Fibroblast of lung (primary cell): Measurements from ENCODE around the gene ANKRD24. TPM values are rescaled to one million over a fixed set of nuclear protein-coding genes. Genes with fewer than 3 reads are reported as not detected.

Source experiments
- DNase-seq, 2 donors: peaks; one replicate each; pipeline versions ENCODE4 v3.0.0 to v3.0.0-alpha.2; 2010; ENCODE audit warnings: low read depth in 2 of 2
- H2AFZ ChIP-seq: 2 replicates; pipeline ENCODE4 v1.5.1; 2012; ENCODE audit warnings: low read length, control low read depth, inconsistent platforms
- H3K27ac ChIP-seq: 2 replicates; pipeline ENCODE4 v1.5.1; 2011; ENCODE audit warnings: low read length, control low read depth; ENCODE audit not compliant: insufficient read depth
- H3K27me3 ChIP-seq: 2 replicates; pipeline ENCODE4 v1.5.1; 2011; ENCODE audit warnings: mild to moderate bottlenecking, low read length; ENCODE audit not compliant: control insufficient read depth, insufficient read depth
- H3K36me3 ChIP-seq: 2 replicates; pipeline ENCODE4 v1.5.1; 2011; ENCODE audit warnings: low read length; ENCODE audit not compliant: control insufficient read depth, insufficient read depth
- H3K4me1 ChIP-seq: 2 replicates; pipeline ENCODE4 v1.5.1; 2011; ENCODE audit warnings: low read length; ENCODE audit not compliant: control insufficient read depth, insufficient read depth; ENCODE audit errors: extremely low read depth
- H3K4me2 ChIP-seq: 2 replicates; pipeline ENCODE4 v1.5.1; 2011; ENCODE audit warnings: low read length, control low read depth; ENCODE audit not compliant: insufficient read depth; ENCODE audit errors: extremely low read depth
- H3K4me3 ChIP-seq, 4 experiments: fragments of 200-600 bp in 1 of 4; sonication (generic) in 1 of 4; replicated peaks in 1 of 4; 2 replicates each; pipeline ENCODE4 v1.5.1; 2011 to 2016; ENCODE audit warnings: low read length in 4 of 4, low read depth in 3 of 4, mild to moderate bottlenecking in 3 of 4, control low read depth in 2 of 4, inconsistent platforms in 1 of 4, mixed read lengths in 1 of 4; ENCODE audit not compliant: insufficient read depth in 1 of 4; ENCODE audit errors: control extremely low read depth in 1 of 4
- H3K79me2 ChIP-seq: 2 replicates; pipeline ENCODE4 v1.5.1; 2012; ENCODE audit warnings: mild to moderate bottlenecking, low read length, inconsistent platforms; ENCODE audit not compliant: control insufficient read depth, insufficient read depth
- H3K9ac ChIP-seq: 2 replicates; pipeline ENCODE4 v1.5.1; 2011; ENCODE audit warnings: mild to moderate bottlenecking, low read length, control low read depth; ENCODE audit not compliant: insufficient read depth
- H3K9me3 ChIP-seq: 2 replicates; pipeline ENCODE4 v1.5.1; 2012; ENCODE audit warnings: low read depth, low read length; ENCODE audit not compliant: control insufficient read depth, insufficient read depth
- H4K20me1 ChIP-seq: 2 replicates; pipeline ENCODE4 v1.5.1; 2011; ENCODE audit warnings: low read length; ENCODE audit not compliant: control insufficient read depth, insufficient read depth; ENCODE audit errors: extremely low read depth
- EZH2 ChIP-seq: IDR thresholded peaks from 2 replicates; pipeline ENCODE4 v1.5.1; 2012; ENCODE audit warnings: low read length, control low read depth, mild to moderate bottlenecking; ENCODE audit errors: missing control alignments
- polyA plus RNA-seq, 2 donors: library from polyadenylated mRNA; depleted of rRNA in 1 of 2; stranded (reverse) in 1 of 2; unstranded in 1 of 2; fragments of >200 nt; gene quantifications; 2 replicates each; pipeline ENCODE4 v1.2.1, GENCODE V29; 2011 to 2012; ENCODE audit warnings: missing spikeins in 1 of 2
- total RNA-seq: library from RNA; depleted of rRNA; stranded (reverse); fragments of >200 nt; gene quantifications from 2 replicates; pipeline ENCODE4 v1.2.1, GENCODE V29; 2014
- TF ChIP-seq, protein P1 (sequence below), 2 donors: IDR thresholded peaks in 1 of 2; conservative IDR thresholded peaks in 1 of 2; 1 replicate in 1 of 2; 2 replicates in 1 of 2; pipeline ENCODE4 v1.5.1; 2011 to 2012; ENCODE audit warnings: low read length in 2 of 2, control low read depth in 1 of 2, inconsistent platforms in 1 of 2, low read depth in 1 of 2, mild to moderate bottlenecking in 1 of 2

The ANKRD24 gene
- total and polyA plus RNA-seq, 2 donors (not counting 1 experiment from before 2014, with no cell fraction given), result 0.14 to 2.3 TPM

DNA sequence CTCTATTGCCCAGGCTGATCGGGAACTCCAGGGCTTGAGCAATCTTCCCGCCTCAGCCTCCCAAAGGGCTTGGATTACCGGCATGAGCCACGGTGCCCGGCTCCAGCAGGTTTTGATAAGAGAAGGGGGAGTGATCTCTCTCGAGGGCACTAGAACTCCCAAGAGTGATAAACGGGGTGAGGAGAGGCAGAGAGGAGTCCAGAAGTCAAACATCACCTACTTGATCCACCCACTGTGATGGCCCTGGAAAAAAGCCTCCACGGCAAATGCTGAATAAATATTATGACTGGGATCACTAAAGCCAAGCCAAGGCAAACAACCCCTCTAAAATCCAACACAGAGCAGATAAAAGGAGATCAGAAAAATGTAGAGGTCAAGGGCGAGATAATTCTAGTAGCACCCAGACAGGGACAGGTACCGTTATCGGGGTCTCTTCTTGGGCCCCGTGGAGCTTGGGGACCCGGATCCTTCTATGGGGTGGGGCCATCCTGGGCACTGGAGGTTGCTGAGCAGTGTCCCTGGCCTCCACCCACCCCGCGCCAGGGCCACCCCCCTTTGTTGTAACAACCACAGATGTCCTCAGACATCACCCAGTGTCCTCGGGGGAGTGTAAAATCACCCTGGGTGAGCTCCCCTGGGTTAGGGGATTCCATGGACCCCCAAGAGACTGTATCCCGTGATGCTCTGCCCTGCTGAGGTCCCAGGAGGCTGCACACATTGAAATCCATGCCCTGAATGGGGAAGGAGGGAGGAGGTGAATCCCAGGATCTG lies 32.8 kb upstream of the ANKRD24 start:
- Histone ChIP-seq H3K4me3 (no peak overlapping the region), H3K79me2 (no peaks in the 10 kb centered on the region), H4K20me1 (no peaks in the 10 kb centered on the region), H3K9ac (no peak overlapping the region), H3K27me3 (peaks cover 4% of the 10 kb centered on the region), H3K4me1 (peaks cover 4% of the 10 kb centered on the region), H3K36me3 (no peaks in the 10 kb centered on the region), H3K4me2 (no peak overlapping the region), H3K9me3 (no peaks in the 10 kb centered on the region), H3K27ac (no peak overlapping the region), H2AFZ (no peak overlapping the region)
- no peak for TF ChIP-seq EZH2
- TF ChIP-seq, protein P1, sequence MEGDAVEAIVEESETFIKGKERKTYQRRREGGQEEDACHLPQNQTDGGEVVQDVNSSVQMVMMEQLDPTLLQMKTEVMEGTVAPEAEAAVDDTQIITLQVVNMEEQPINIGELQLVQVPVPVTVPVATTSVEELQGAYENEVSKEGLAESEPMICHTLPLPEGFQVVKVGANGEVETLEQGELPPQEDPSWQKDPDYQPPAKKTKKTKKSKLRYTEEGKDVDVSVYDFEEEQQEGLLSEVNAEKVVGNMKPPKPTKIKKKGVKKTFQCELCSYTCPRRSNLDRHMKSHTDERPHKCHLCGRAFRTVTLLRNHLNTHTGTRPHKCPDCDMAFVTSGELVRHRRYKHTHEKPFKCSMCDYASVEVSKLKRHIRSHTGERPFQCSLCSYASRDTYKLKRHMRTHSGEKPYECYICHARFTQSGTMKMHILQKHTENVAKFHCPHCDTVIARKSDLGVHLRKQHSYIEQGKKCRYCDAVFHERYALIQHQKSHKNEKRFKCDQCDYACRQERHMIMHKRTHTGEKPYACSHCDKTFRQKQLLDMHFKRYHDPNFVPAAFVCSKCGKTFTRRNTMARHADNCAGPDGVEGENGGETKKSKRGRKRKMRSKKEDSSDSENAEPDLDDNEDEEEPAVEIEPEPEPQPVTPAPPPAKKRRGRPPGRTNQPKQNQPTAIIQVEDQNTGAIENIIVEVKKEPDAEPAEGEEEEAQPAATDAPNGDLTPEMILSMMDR (conservative IDR thresholded peaks at IDR 0.05 in 1 of 2, IDR thresholded peaks at IDR 0.05 in 1 of 2; ENCODE audit: low read depth in 1 of 2, low read length in 2 of 2), result no peak
- DNase-seq, result no peak

DNA sequence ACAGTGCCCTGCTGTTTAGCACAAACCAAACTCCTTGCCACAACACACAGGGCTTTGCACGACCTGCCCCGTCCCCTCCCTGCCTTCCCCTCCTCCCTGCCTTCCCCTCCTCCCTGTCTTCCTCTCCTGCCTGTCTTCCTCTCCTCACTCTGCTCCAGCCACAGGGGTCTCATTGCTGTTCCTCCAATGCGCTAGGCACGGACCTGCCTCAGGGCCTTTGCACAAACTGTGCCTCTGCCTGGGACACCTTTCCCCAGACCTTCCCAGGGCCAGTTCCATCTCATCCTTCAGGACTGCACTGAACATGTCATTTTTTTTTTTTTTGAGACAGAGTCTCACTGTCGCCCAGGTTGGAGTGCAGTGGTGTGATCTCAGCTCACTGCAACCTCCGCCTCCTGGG lies 30.9 kb upstream of the ANKRD24 start:
- no peak overlapping the region for H2AFZ ChIP-seq
- no peak overlapping the region for H3K4me2 ChIP-seq
- H3K9me3 ChIP-seq, result no peaks in the 10 kb centered on the region
- no peak for DNase-seq
- no peaks in the 10 kb centered on the region for H3K4me1 ChIP-seq
- H3K79me2 ChIP-seq, result no peaks in the 10 kb centered on the region
- H3K36me3 ChIP-seq, result no peaks in the 10 kb centered on the region
- H3K27ac ChIP-seq, result no peak overlapping the region
- no peaks in the 10 kb centered on the region for H4K20me1 ChIP-seq
- no peak for TF ChIP-seq EZH2
- TF ChIP-seq, protein P1 (conservative IDR thresholded peaks at IDR 0.05 in 1 of 2, IDR thresholded peaks at IDR 0.05 in 1 of 2; ENCODE audit: low read depth in 1 of 2, low read length in 2 of 2), result no peak
- peaks cover 7% of the 10 kb centered on the region for H3K27me3 ChIP-seq
- H3K9ac ChIP-seq, result no peak overlapping the region
- H3K4me3 ChIP-seq, result no peak overlapping the region

DNA sequence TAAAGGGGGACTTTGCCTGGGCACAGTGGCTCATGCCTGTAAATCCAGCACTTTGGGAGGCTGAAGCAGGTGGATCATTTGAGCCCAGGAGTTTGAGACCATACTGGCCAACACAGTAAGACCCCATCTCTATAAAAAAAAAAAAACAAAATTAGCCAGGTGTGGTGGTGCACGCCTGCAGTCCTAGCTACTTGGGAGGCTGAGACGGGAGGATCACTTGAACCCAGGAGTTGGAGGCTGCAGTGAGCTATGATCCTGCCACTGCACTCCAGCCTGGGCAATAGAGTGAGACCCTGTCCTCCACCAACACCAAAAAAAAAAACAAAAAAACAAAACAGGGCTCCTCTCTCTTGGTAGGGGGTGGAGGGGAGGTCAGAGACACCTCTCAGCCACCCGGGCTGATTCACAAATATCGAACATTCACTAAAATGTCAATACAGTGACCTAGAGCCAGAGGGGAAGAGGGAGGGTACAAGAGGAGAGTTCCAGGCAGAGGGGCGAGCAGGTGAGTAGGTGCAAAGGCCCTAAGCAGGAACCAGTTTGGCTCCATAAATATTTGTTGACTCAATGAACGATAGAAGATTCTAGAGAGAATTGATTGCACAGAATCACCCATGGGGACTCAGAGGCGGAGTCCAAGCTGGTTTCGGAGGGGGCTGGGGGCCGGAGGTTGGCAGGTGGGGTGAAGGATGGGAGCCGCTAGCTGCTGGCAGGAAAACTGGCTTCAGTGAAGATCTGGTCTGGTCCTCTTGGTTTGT lies 30.1 kb upstream of the ANKRD24 start:
- no peaks in the 10 kb centered on the region for H4K20me1 ChIP-seq
- TF ChIP-seq, protein P1 (conservative IDR thresholded peaks at IDR 0.05 in 1 of 2, IDR thresholded peaks at IDR 0.05 in 1 of 2; ENCODE audit: low read depth in 1 of 2, low read length in 2 of 2), result no peak
- TF ChIP-seq EZH2, result no peak
- H3K79me2 ChIP-seq, result no peaks in the 10 kb centered on the region
- no peak overlapping the region for H3K27ac ChIP-seq
- no peak for DNase-seq
- no peaks in the 10 kb centered on the region for H3K4me1 ChIP-seq
- H3K9me3 ChIP-seq, result no peaks in the 10 kb centered on the region
- no peak overlapping the region for H3K4me2 ChIP-seq
- H3K27me3 ChIP-seq, result peaks cover 7% of the 10 kb centered on the region
- H3K9ac ChIP-seq, result no peak overlapping the region
- no peak overlapping the region for H3K4me3 ChIP-seq
- H2AFZ ChIP-seq, result no peak overlapping the region
- H3K36me3 ChIP-seq, result no peaks in the 10 kb centered on the region
